Pancreas (tissue), 10 donors: ENCODE measurements around the gene UFD1. TPM values are rescaled to one million over a fixed set of nuclear protein-coding genes. Genes with fewer than 3 reads are reported as not detected.
A peak's percentile ranks its signal among the peaks of the same experiment; 100 is the strongest.

Experiments used
- ATAC-seq, 4 donors: fragments of 200-7000 bp; cut with Tn5 transposase; one replicate each; pipeline versions ENCODE4 v1.8.0 to v1.9.1; 2020; ENCODE audit warnings: mild to moderate bottlenecking in 4 of 4, moderate library complexity in 4 of 4
- DNase-seq, 6 donors: peaks; one replicate each; pipeline ENCODE4 v3.0.0-alpha.2; 2020
- FAIRE-seq: peaks from 2 replicates; lab custom pipeline; 2012; peaks lifted over from hg19 to GRCh38; lab: Jason Lieb, UNC
- H3K27ac ChIP-seq, 4 donors: fragments of 200-600 bp; sonication (generic); 1 replicate in 3 of 4; 2 replicates in 1 of 4; pipeline versions ENCODE4 v1.5.0 to v1.8.0; 2020
- H3K27me3 ChIP-seq, 4 donors: fragments of 200-600 bp; one replicate each; pipeline ENCODE4 v1.8.0; 2021
- H3K36me3 ChIP-seq, 3 donors: fragments of 200-600 bp; sonication (generic) in 1 of 3; one replicate each; pipeline versions ENCODE4 v1.5.0 to v1.8.0; 2020 to 2021
- H3K4me1 ChIP-seq, 3 donors: fragments of 200-600 bp; one replicate each; pipeline ENCODE4 v1.8.0; 2021
- H3K4me3 ChIP-seq, 4 donors: fragments of 200-600 bp; sonication (generic) in 2 of 4; one replicate each; pipeline versions ENCODE4 v1.5.0 to v1.8.0; 2020 to 2021
- H3K9me3 ChIP-seq, 4 donors: fragments of 200-600 bp; one replicate each; pipeline ENCODE4 v1.8.0; 2021
- CTCF ChIP-seq, 4 donors: fragments of 200-600 bp; sonication (generic) in 3 of 4; IDR thresholded peaks; one replicate each; pipeline versions ENCODE4 v1.5.0 to v1.8.0; 2021; ENCODE audit warnings: antibody characterized with exemption in 4 of 4
- WGBS, 2 donors: extraction: QIAGEN DNeasy Blood & Tissue Kit; methylation state at CpG; one replicate each; pipeline ENCODE4 v1.1.7; 2013; 5-methylcytosine and 5-hydroxymethylcytosine counted together
- intact Hi-C, 3 donors: fragments of 100-400 bp; cut with DNase I; formaldehyde crosslinking; loops; one replicate each; pipeline versions ENCODE4 v1.11.1 to v1.14.2; 2022
- polyA plus RNA-seq, 2 donors: library from polyadenylated mRNA; stranded (reverse); fragments of 200-250 nt; gene quantifications; one replicate each; pipeline ENCODE4 v1.2.3, GENCODE V29; 2013
- total RNA-seq, 6 donors: library from RNA; stranded (reverse); fragmentation: NEBNext Ultra II Directional in 4 of 6; extraction: Animal tissue kit (Norgen Biotek cat#: 25700) in 4 of 6; gene quantifications; one replicate each; pipeline versions ENCODE4 v1.2.1 to v1.2.4, GENCODE V29; 2021 to 2023
- donor health status: healthy with polysubstance abuse.
- donor health status: DM: no; HTN: no; CAD: no; lungs with moderate emphysema.
- donor health status: DM: no; HTN: no; CAD: no.
- donor health status: control.
- donor health status: control.
- donor health status: Bipolar disorder and iron deficiency.
- donor health status: DM: yes; HTN: yes; CAD: no.
- donor health status: DM: no; HTN: no; CAD: no.
- donor health status: DM: no; HTN: no; CAD: no.
- donor health status: DM: yes; HTN: yes; CAD: no.

UFD1 gene
- total and polyA plus RNA-seq, 8 donors = 14.2 to 37.9 (median 23.5) TPM

GRCh38 chr22:19434401-19434800 lies 44.6 kb downstream of the UFD1 start:
- Histone ChIP-seq H3K4me3 (no peak overlapping the region), H3K4me1 (peaks cover 4 to 18% (median 10%) of the 10 kb centered on the region in 3 donors), H3K27ac (no peak overlapping the region), H3K9me3 (no peaks in the 10 kb centered on the region), H3K27me3 (no peaks in the 10 kb centered on the region), H3K36me3 (peaks cover 0 to 23% (median 5%) of the 10 kb centered on the region in 3 donors)
- 84 to 90% methylated on average over 7 of the region's 7 CpGs for WGBS, 2 donors
- no peak for FAIRE-seq
- no peak for ATAC-seq
- no peak for TF ChIP-seq CTCF (IDR thresholded peaks at IDR 0.05)
- DNase-seq = no peak
- intact Hi-C loops = no loop called here

GRCh38 chr22:19432133-19432851 lies 46.7 kb downstream of the UFD1 start, which contains the start of gene MRPL40:
Gene MRPL40 (plus strand): TSS chr22:19432545. CDS start chr22:19432555, 10 bp downstream.
- DNase-seq (peak; percentile 93 to 98 (median 94)), ATAC-seq (peak; percentile 93 to 97 (median 96))
- intact Hi-C loops = no loop called here

DNA sequence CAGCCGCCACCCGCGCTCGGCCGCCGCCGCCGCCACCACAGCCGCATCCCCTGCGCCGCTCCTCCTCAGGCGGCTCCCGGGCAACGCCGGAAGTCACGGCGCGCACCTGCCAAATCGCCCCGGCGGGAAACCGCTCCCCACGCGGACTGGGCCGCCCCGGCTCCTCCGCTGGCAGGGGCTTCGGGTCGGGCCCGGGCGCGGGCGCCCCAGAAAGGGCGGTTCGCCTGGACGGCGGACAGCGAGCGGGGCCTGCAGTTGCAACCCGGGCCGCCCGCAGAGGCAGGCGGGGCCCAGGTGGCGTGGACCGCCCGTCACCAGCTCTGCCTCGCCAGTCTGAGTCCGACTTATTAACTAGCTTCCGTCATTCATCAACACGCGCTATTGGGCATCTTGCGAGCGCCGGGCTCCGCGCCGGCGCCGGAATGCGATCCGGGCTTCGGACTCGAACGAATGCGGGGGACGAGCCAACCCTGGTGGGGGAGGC lies 47.3 kb downstream of the UFD1 start, which contains the start of gene HIRA:
Gene HIRA (minus strand): TSS at position 85 of the 484 bp plus-strand sequence. CDS start 257 bp downstream, outside the sequence.
- Histone ChIP-seq H3K27me3 (no peaks in the 10 kb centered on the region), H3K9me3 (no peaks in the 10 kb centered on the region), H3K27ac (peak within 1 kb of the TSS; percentile 88 to 95 (median 92)), H3K4me1 (peaks cover 4 to 20% (median 10%) of the 10 kb centered on the region in 3 donors), H3K36me3 (peaks cover 0 to 23% (median 5%) of the 10 kb centered on the region in 3 donors), H3K4me3 (peak within 1 kb of the TSS; percentile 80 to 96 (median 92))
- DNase-seq = peak; percentile 71 to 94 (median 86)
- no peak for TF ChIP-seq CTCF (IDR thresholded peaks at IDR 0.05)
- 0% methylated on average over 34 to 66 of the region's 66 CpGs for WGBS, 2 donors
- intact Hi-C loops = no loop called here
- FAIRE-seq = no peak
- peak; percentile 74 to 85 (median 84) for ATAC-seq

More at GRCh38 chr22:19432133-19432851, 46.7 kb downstream of the UFD1 start, which contains the start of gene MRPL40:
- H3K4me3 ChIP-seq = peak within 1 kb of the TSS; percentile 80 to 96 (median 92)
- peaks cover 0 to 23% (median 5%) of the 10 kb centered on the region in 3 donors for H3K36me3 ChIP-seq
- no peak for FAIRE-seq
- no peaks in the 10 kb centered on the region for H3K9me3 ChIP-seq
- TF ChIP-seq CTCF (IDR thresholded peaks at IDR 0.05) = no peak
- WGBS, 2 donors = 0% methylated on average over 71 to 74 of the region's 74 CpGs
- no peaks in the 10 kb centered on the region for H3K27me3 ChIP-seq
- H3K4me1 ChIP-seq = peaks cover 4 to 20% (median 10%) of the 10 kb centered on the region in 3 donors
- H3K27ac ChIP-seq = peak within 1 kb of the TSS; percentile 88 to 95 (median 92)

- no peak for TF ChIP-seq CTCF (IDR thresholded peaks at IDR 0.05)
- Histone ChIP-seq H3K4me1 (peaks cover 4 to 20% (median 10%) of the 10 kb centered on the region in 3 donors), H3K36me3 (peaks cover 0 to 21% (median 4%) of the 10 kb centered on the region in 3 donors), H3K9me3 (no peaks in the 10 kb centered on the region), H3K27me3 (no peaks in the 10 kb centered on the region), H3K4me3 (peak overlapping the region; percentile 80 to 96 (median 88)), H3K27ac (peak overlapping the region; percentile 15 to 58 (median 38))
- 0% methylated on average over 42 to 53 of the region's 53 CpGs for WGBS, 2 donors
- ATAC-seq (peak in 1 of 4 donors; percentile 5), FAIRE-seq (no peak), DNase-seq (peak; percentile 53 to 88 (median 60))
- intact Hi-C loops = no loop called here
Measured at GRCh38 chr22:19430890-19431541, 48.0 kb downstream of the UFD1 start.
